Measurements from ENCODE around the gene ARHGEF10L.
"Not testable (repeated sequence)": the region's sequence is repeated elsewhere in the genome, so short reads cannot be mapped to it uniquely, and the experiment has no call there.

The ARHGEF10L gene

DNA sequence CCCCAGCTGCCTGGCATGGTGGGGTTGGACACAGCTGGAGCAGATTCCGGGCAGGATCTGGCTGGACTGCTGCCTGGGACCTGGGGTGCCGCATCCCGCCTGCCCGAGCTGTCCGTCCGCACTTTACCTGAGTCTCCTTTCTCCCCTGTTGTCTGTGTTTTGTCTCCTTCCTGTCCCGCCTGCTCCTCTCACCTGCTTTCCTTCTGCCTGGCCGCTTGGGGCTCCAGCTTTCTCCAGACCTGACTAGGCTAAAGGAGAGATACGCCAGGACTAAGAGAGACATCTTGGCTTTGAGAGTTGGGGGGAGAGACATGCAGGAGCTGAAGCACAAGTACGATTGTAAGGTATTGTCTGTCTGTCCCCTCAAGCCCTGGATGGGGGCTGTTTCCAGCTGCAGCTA lies 73.3 kb downstream of the ARHGEF10L start:
- no peak for DNase-seq (ENCODE audit: low read depth)

DNA sequence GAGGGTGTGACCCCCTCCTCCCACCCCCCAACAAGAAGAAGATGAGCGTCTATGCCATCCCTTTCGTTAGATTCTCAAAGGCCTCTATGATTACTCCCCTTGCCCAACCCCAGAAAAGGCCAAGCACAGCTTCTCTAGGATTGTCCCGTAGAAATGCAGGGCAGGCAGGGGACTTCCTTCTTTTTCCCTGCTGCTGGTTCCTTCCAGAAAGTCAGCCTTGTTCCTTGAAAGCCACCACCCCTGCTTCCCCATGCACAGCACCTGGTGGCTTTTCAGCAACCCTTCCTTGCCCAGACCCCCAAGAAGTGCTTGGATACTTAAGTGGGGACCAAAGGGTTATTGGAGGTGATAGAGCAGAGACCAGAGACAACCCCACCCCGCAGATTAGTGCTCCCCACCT lies 75.1 kb downstream of the ARHGEF10L start:
- DNase-seq (ENCODE audit: low read depth): no peak

DNA sequence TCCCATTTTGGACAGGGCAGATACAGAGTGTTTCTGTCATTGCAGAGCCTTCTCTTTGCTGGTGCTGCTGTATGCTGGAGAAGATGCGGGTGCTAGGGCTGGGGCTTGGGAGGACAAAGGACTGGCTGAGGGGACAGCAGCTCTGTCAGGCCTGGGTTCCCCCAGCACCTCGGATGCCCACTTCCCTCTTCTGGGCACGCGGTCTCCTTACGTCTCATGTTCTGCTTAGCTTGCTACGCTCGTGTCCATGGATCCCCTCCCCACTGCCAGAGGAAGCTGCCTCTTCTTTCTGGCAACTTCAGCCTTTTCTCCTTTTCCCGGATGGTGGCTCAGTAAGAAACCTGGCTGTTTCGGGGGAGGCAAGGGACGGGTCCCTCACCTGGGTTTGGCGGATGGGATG lies 75.7 kb downstream of the ARHGEF10L start:
- DNase-seq (ENCODE audit: low read depth): no peak

DNA sequence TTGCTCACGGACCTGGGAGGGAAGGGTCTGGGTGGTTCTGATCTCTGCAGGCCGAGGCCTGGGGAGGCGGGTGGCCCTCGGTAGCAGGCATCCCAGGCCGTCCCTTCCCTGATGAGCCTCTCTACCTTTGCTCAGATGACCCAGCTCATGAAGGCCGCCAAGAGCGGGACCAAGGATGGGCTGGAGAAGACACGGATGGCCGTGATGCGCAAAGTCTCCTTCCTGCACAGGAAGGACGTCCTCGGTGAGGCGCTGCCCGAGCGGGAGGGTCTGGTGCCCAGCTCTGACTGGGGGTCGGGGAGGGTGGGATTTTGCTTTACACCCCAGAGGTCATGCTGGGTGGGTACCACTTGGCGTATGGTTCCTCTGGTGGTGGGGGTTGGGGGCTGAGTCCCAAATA lies 76.5 kb downstream of the ARHGEF10L start:
- no peak for DNase-seq (ENCODE audit: low read depth)

DNA sequence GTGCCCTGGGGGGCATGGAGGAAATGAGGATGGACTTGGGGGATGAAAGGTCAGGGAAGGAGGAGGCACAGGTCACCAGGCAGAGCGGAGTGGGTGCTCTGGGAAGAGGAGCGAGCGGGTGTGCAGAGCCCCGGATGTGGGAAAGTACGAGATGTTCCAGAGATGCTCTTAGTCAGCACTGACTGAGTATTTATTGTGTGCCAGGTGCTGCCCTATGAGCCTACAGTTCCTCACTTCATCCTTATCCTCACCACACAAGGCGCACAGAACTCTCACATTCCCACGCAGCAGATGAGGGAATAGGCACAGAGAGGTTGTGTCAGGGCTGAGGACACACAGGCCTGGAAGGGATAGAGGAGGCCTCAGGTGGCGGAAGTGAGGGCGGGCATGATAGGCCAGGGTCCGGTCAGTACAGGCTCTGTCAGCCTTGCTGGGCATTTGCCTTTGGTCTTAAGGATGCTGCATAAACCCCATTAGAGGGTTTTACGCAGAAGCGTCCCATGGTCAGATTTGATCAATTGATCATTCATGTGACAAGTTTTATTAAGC lies 77.3 kb downstream of the ARHGEF10L start:
- DNase-seq (ENCODE audit: low read depth): no peak

DNA sequence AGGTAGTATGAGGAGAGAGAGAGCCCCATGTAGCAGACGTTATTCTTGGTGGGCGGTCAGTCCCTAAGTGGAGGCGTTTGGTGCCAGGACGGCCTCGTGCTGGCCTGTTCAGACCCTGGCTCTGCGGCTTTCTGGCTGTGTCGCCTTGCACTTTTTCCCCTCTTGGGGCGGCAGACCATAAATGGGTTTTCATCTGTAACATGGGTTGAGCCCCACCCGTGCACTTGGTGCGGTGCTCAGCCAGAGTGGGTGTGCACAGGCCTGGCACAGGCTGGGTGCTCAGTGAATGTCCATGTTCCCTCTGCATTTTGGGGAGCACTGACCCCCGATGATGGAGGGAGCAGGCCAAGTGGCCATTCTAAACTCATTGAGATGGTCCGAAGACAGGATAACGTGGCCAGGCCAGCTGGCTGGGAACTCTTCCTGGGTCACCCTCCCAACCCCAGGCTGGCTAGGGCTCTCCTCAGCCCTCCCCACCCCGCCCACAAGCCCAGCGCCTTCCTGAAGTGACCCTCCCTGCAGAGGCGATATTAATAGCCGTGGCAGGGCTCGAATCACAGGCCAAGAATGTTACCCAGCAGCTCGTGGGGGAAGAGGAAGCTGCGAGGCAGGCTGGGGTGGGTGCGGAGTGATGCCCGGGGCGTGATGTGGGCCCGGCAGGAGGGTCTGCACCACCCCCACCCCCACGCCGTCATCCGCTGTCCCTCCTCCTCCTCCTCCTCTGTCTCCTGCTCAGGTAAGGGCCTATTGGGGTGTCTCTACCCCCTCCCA lies 78.5 kb downstream of the ARHGEF10L start:
- DNase-seq (ENCODE audit: low read depth): no peak

DNA sequence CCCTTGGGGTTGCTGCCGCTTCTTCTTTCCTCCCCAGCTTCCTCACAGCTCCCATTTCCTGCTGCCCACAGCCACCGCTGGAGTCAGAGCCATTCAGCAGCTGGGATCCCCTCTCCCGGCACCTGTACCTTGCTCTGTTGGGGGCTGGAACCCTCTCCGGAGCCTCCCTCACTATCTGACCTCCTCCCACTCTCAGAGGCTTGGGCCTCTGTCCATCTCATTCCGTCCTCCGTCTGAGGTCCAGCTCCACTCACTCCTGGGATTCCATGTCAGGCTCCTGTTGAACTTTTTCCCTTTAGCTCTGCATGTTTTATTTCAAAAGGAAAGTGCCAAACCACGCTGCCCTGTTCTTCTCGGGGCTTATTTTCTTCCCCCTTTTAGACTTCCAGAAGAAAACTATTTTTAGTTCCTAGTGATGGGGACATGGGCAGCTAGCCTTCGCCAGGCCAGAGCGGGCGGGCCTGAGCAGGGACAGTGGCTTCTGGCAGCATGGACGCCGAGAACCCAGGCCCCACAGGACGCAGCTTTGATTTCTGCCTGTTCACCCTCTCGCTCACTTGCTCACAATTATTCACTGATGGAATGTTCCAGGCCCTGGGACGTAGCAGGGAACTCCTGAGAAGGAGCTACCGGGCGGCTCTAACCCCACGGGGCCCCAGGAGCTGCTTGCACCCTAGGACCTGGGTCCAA lies 79.2 kb downstream of the ARHGEF10L start:
- no peak for DNase-seq (ENCODE audit: low read depth)

DNA sequence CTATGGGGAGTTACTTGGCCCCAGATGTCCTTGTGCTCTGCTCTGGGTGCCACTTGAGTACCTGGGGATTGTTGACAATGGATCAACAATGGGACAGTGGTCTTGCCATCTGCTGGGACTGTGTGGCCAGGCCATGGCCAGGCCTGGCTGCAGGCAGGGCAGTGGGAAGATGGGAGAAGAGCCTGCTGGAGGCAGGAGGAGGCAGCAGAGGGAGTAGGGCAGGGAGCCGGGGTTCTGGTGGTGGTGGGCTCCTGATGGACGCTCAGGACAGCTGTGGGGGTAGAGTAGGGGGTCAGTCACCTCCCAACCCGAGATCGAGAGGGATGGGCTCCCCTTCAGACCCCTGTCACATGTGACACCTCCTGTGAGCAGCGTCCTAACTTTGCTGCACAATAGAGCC lies 81.0 kb downstream of the ARHGEF10L start:
- DNase-seq (ENCODE audit: low read depth): no peak

DNA sequence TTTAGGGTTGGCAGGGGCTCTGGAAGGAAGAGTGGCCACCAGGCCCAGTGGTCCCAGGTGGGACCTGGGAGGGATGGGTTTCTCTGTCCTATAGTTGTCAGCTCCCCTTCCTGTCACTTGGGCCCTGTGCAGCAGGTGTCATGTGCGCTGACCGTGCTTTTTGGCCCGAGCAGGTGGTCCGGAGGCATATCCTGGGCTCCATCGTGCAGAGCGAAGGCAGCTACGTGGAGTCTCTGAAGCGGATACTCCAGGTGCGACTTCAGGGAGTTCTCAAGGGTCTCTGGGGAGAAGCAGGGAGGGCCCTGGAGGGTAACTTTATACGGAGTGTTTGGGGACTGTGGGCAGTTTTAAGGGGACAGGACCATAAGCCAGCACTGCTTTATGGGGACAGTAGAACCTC lies 82.2 kb downstream of the ARHGEF10L start:
- no peak for DNase-seq (ENCODE audit: low read depth)

DNA sequence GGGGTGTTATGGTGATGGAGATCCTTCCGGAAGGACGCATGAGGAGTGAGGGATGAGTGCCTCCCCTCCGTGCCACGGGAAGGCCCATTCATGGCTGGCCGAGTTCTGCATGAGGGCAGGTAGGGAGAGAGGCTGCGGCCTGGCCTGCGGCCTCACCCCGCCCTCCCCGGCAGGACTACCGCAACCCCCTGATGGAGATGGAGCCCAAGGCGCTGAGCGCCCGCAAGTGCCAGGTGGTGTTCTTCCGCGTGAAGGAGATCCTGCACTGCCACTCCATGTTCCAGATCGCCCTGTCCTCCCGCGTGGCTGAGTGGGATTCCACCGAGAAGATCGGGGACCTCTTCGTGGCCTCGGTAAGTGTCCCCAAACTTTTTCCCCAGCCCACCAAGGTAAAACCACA lies 83.3 kb downstream of the ARHGEF10L start:
- no peak for DNase-seq (ENCODE audit: low read depth)

DNA sequence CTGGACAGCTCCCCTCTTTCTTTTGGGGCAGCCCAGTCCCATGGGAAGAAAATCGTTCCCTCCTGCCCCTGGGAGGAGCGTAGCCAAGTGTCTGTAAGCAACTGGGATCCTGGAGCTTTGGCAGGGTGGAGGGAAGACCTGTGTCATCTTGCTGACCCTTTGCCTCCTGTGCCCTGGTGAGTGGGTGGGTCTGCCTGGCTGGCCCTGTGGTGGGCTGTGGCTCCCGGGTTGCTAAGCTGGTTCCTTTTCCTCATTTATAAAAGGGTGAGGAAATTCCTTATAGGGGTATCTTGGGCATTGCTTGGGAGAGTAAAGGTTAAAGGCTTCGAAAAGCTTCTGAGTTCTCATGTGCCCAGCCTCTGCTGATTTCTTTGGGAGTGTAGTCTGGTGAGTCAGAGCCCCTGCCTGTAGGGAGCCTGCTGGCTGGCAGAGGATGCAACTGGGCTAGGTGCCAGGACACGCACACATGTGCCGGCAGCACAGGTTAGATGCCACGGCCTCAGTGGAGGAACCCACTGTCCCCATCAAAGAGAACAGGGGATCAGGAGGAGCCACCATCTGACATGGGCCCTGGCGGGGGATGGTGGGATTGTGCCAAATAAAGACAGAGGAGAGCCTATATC lies 85.2 kb downstream of the ARHGEF10L start:
- DNase-seq (ENCODE audit: low read depth): no peak

DNA sequence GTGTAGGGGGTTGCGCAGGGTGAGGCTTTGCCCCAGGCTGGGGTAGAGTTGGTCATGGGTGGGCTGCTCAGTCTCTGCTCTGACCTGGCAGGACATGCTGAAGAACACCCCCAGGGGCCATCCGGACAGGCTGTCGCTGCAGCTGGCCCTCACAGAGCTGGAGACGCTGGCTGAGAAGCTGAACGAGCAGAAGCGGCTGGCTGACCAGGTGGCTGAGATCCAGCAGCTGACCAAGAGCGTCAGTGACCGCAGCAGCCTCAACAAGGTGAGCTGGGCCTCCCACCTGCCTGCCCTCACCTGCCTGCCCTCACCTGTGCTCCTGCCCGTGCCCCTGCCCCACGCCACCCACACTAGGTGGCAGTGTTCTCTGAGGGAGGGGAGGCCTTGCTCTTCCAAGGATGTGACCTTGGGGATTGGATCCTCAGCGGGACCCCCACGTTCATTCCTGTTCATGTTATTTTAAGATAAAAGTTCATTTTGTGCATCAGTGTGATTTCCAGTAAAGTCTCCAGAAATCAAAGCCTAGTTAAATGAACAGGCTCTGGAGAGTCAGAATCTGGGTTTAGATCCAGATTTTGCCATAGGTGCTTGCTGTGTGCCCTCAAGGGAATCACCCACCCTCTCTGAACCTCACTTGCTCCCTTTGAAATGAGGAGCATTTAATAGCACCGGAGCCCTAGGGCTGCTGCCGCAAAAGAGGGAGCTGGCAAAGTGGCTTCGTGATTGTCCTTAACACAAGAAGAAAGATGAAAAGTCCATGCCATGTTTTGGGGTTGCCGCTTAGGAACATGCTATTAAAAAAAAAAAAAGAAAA lies 87.9 kb downstream of the ARHGEF10L start:
- no peak for DNase-seq (ENCODE audit: low read depth)

DNA sequence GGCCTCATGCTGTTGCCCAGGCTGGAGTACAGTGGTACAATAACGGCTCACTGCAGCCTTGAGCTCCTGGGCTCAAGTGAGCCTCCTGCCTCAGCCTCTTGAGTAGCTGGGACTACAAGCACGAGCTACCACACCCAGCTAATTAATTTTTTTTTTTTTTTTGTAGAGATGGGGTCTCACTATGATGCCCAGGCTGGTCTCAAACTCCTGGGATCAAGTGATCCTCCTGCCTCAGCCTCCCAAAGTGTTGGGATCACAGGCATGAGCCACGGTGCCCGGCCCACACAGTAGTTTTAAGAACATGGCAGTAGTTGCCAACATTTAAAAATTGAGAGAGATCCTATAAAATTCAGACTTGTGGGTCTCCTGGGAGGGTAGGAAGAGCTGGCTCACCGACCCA lies 89.5 kb downstream of the ARHGEF10L start:
- not testable (repeated sequence) for DNase-seq (ENCODE audit: low read depth)

DNA sequence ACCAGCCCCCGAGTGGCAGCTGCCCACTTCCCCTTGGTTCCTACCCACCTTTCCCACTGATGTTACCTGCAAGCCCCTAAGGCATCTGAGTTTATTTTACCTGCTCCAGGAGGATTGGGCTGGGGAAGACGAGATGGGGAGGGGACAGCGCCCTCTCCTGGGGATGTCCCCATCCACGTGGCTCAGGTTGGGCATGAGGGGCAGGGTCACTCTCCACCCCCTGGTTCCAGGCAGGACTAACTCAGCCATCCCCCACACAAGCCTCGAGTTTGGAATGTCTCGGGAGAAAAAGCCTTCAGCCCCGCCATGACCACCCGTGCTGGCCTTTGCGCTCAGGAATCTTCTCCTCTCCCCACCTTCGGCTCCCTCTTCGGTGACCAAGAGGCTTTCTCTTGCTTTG lies 90.0 kb downstream of the ARHGEF10L start:
- no peak for DNase-seq (ENCODE audit: low read depth)

DNA sequence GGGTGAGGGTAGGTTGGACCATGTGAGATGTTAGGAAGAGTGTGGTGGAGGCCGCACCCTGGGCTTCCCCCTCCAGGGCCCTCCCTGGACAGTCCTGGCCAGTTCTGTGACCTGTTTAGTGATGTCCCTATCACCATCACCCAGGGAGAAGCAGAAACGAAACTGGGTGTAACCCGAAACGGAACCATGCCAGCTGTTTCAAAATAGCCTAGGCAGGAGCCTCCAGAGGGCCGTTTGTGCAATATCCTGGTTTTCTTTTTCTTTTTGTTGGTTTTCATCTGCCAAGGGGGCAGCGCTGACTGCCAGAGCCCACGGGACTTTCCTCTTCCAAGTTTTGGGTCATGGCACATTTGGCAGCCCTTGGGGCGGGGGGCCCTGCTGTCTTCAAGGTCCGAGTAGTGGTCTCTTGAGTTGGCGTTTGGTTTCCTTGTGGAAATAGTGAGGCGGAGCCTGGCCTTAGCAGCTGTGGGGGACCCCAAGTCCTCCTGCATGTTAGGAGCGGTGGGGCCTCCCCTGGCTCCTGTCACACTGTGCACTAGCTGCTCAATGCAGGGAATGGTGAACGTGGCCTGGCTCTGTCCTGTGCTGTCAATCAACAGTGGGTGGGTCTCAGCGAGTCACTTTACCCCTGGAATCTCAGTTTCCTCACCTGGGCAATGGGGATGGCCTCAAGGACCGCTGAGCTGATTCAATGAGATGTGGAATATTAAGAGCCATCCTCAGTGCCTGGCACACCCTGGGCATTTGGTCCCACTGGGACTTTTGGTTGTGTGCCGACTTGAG lies 90.7 kb downstream of the ARHGEF10L start:
- DNase-seq (ENCODE audit: low read depth): no peak

DNA sequence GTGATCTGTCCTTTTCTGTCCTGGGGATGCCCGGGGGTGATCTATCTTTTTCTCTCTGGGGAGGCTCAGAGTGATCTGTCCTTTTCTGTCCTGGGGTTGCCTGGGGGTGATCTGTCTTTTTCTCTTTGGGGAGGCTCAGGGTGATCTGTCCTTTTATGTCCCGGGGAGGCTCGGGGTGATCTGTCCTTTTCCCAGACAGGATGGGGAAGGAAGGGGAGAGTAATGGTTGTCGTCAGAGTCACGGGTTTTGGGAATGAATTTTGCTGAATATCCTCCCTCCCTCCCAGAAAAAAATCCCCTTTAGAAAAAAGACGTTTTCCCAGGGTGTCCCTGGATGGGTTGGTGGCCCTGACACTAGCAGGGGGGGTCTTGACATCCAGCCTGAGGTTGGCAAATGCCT lies 91.5 kb downstream of the ARHGEF10L start:
- no peak for DNase-seq (ENCODE audit: low read depth)

DNA sequence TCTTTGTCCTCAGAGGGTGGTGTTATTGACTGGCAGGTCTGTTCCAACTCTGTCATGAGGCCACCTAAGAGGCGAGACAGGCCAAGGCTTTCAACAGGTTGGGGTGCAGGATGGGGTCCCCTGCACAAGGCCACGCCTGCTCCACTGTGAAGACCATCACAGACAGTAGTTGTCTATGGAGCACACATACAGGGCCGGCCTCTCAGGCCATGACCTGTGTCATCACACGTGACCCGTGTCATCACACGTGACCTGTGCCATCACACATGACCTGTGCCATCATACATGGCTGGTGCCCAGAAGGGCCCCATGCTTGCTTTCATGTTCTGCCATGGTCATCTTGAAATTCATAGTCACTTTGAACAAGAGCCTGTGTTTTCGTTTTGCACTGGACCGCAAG lies 91.9 kb downstream of the ARHGEF10L start:
- DNase-seq (ENCODE audit: low read depth): no peak

DNA sequence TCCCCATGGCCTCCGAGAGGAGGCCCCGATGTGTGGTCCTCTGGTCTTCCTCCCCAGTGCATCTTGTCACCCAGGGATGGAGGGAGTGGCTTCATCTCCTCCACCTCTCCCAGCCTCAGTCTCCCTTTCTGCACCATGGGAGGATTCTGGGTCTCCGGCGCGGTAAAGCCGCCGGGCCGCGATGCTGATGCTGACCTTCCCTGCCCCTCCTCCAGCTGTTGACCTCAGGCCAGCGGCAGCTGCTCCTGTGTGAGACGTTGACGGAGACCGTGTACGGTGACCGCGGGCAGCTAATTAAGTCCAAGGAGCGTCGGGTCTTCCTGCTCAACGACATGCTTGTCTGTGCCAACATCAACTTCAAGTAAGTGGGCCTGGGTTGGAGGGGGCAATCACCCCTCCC lies 92.6 kb downstream of the ARHGEF10L start:
- no peak for DNase-seq (ENCODE audit: low read depth)

DNA sequence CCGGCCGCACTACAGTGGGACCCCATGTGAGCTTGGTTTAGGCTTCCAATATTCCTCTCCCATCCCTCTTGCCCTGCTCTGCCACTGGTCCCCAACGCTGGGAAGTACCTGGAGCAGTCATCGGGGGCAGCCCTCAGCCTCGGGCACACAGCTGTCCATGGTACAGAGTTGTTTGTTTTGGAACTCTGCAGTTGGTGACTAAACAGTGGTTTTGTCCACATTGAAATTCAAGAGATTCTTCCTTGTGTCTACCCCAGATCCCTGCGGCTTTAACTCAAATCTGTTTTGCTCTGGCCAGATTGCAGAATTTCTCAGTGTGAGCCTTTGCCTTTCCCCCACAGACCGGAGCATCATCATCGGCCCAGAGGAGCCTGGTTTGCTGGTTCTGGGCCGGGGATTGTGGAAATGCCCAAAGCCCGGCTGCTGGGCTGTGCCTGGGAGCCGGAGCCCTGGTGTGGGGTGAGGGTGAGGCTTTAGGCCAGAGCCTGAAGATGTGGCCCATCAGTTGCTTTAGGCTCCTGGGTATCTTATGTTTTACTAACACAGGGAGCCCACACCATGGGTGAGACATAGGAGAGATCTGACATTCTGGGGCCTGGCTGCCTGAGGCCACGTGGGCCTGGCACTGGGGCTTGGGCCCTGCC lies 93.2 kb downstream of the ARHGEF10L start:
- no peak for DNase-seq (ENCODE audit: low read depth)

DNA sequence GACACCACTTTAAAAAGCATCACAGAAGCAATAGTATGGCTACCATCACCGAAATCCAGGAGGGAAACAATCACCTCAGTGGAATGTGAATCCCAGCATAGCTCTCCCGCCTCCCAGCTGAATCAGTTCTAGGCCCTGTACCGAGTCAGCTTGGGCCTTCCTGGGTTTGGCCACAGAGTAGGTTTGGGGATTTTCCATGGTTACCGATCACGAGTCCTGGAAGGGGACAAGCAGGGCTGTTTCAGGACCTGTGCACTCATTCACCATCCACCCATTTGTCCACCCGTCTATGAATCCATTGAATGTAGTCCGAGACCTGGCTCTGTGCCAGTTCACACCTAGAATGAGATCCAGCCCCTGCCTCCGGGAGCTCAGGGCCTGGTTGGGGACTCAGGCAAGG lies 94.2 kb downstream of the ARHGEF10L start:
- DNase-seq (ENCODE audit: low read depth): no peak

DNA sequence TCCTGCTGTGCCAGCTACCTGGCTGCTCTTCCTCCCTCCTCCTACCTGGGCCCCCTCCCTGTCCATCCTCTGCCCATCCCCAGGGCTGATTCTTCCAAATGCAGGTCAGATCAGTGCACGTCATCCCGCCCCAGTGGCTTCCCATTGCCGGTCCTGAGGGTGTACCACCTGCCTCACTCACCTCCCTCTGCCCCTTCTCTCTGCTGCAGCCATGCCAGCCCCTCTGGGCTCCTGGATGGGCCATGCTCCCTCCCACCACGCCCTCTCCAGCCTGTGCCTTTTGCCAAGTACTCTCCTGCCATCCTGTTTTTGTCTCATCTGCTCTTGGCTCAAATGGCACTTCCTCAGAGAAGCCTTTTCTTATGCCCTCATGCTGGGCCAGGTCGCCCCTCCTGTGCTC lies 95.8 kb downstream of the ARHGEF10L start:
- DNase-seq (ENCODE audit: low read depth): no peak

All from activated T-helper 1 cell treated with Interleukin-2 at 50 U/mL for 16 hours (primary cell).